H9 (cell line): ENCODE measurements around the gene LSM7. TPM values are rescaled to one million over a fixed set of nuclear protein-coding genes. Genes with fewer than 3 reads are reported as not detected.
"Not testable (repeated sequence)": the region's sequence is repeated elsewhere in the genome, so short reads cannot be mapped to it uniquely, and the experiment has no call there.

Experiments
- DNase-seq: peaks from one replicate; pipeline ENCODE4 v3.0.0-alpha.2; 2017
- H2AFZ ChIP-seq: one replicate; pipeline ENCODE4 v1.6.1; 2013; ENCODE audit warnings: mild to moderate bottlenecking, low read length, control low read depth, moderate library complexity
- H2AK5ac ChIP-seq: 2 replicates; pipeline ENCODE4 v1.6.1; 2013; ENCODE audit warnings: low read length, control low read depth, mixed read lengths; ENCODE audit not compliant: insufficient read length
- H2BK120ac ChIP-seq: one replicate; pipeline ENCODE4 v1.6.1; 2013; ENCODE audit warnings: low read depth, mild to moderate bottlenecking, low read length, control low read depth, inconsistent platforms; ENCODE audit not compliant: poor library complexity, severe bottlenecking
- H2BK12ac ChIP-seq: 2 replicates; pipeline ENCODE4 v1.6.1; 2013; ENCODE audit warnings: low read length, control low read depth, mixed read lengths, low read depth; ENCODE audit not compliant: insufficient read length
- H2BK15ac ChIP-seq: 2 replicates; pipeline ENCODE4 v1.6.1; 2013; ENCODE audit warnings: low read depth, low read length, control low read depth
- H2BK20ac ChIP-seq: one replicate; pipeline ENCODE4 v1.6.1; 2013; ENCODE audit warnings: low read depth, mild to moderate bottlenecking, low read length, control low read depth, inconsistent platforms; ENCODE audit not compliant: poor library complexity, severe bottlenecking
- H2BK5ac ChIP-seq: 2 replicates; pipeline ENCODE4 v1.6.1; 2013; ENCODE audit warnings: low read length, control low read depth, mixed read lengths; ENCODE audit not compliant: insufficient read length
- H3K14ac ChIP-seq: 2 replicates; pipeline ENCODE4 v1.6.1; 2013; ENCODE audit warnings: low read length, control low read depth; ENCODE audit not compliant: insufficient read depth
- H3K18ac ChIP-seq: 2 replicates; pipeline ENCODE4 v1.6.1; 2013; ENCODE audit warnings: low read depth, mild to moderate bottlenecking, mixed read lengths, low read length, control low read depth; ENCODE audit not compliant: insufficient read length
- H3K23ac ChIP-seq: 2 replicates; pipeline ENCODE4 v1.6.1; 2013; ENCODE audit warnings: low read length, control low read depth, mixed read lengths, low read depth; ENCODE audit not compliant: insufficient read length
- H3K23me2 ChIP-seq: 2 replicates; pipeline ENCODE4 v1.6.1; 2013; ENCODE audit warnings: low read depth, mild to moderate bottlenecking, mixed read lengths, low read length, control low read depth; ENCODE audit not compliant: insufficient read length, poor library complexity, severe bottlenecking
- H3K27ac ChIP-seq: 2 replicates; pipeline ENCODE4 v1.5.1; 2013; ENCODE audit warnings: low read length, control low read depth, mixed read lengths, low read depth; ENCODE audit not compliant: insufficient read length
- H3K27me3 ChIP-seq: 2 replicates; pipeline ENCODE4 v1.6.1; 2013; ENCODE audit warnings: low read length, control low read depth, inconsistent platforms; ENCODE audit not compliant: insufficient read depth
- H3K4ac ChIP-seq: 2 replicates; pipeline ENCODE4 v1.6.1; 2013; ENCODE audit warnings: low read depth, mild to moderate bottlenecking, control low read depth, inconsistent platforms, low read length, moderate library complexity
- H3K4me1 ChIP-seq: 2 replicates; pipeline ENCODE4 v1.6.1; 2013; ENCODE audit warnings: low read length, control low read depth, inconsistent platforms; ENCODE audit not compliant: insufficient read depth
- H3K4me2 ChIP-seq: 2 replicates; pipeline ENCODE4 v1.6.1; 2013; ENCODE audit warnings: low read length, control low read depth, mixed read lengths; ENCODE audit not compliant: insufficient read length, insufficient read depth
- H3K56ac ChIP-seq: 2 replicates; pipeline ENCODE4 v1.6.1; 2013; ENCODE audit warnings: low read depth, mild to moderate bottlenecking, mixed read lengths, low read length, control low read depth; ENCODE audit not compliant: insufficient read length
- H3K79me1 ChIP-seq: 2 replicates; pipeline ENCODE4 v1.6.1; 2013; ENCODE audit warnings: low read depth, mild to moderate bottlenecking, moderate library complexity, low read length, control low read depth, inconsistent platforms; ENCODE audit not compliant: insufficient read depth, poor library complexity, severe bottlenecking
- H3K79me2 ChIP-seq: 2 replicates; pipeline ENCODE4 v1.6.1; 2013; ENCODE audit warnings: low read length, control low read depth, inconsistent platforms; ENCODE audit not compliant: insufficient read depth
- H3K9ac ChIP-seq: 2 replicates; pipeline ENCODE4 v1.6.1; 2013; ENCODE audit warnings: low read length, control low read depth, mixed read lengths; ENCODE audit not compliant: insufficient read length; ENCODE audit errors: extremely low read depth
- H3K9me3 ChIP-seq: one replicate; pipeline ENCODE4 v1.6.1; 2013; ENCODE audit warnings: low read depth, low read length, inconsistent platforms; ENCODE audit not compliant: control insufficient read depth
- H3T11ph ChIP-seq: one replicate; pipeline ENCODE4 v1.6.1; 2013; ENCODE audit warnings: mild to moderate bottlenecking, low read length, control low read depth, inconsistent platforms
- H4K20me1 ChIP-seq: one replicate; pipeline ENCODE4 v1.6.1; 2013; ENCODE audit not compliant: control insufficient read depth, insufficient read length, insufficient read depth
- H4K5ac ChIP-seq: 2 replicates; pipeline ENCODE4 v1.6.1; 2013; ENCODE audit warnings: low read depth, mild to moderate bottlenecking, mixed read lengths, low read length, control low read depth; ENCODE audit not compliant: insufficient read length
- H4K8ac ChIP-seq: replicated peaks from 2 replicates; pipeline ENCODE4 v1.6.1; 2013; ENCODE audit warnings: low read length, control low read depth, mixed read lengths, low read depth; ENCODE audit not compliant: insufficient read length
- H4K91ac ChIP-seq: 2 replicates; pipeline ENCODE4 v1.6.1; 2013; ENCODE audit warnings: low read depth, mild to moderate bottlenecking, moderate library complexity, mixed read lengths, low read length, control low read depth; ENCODE audit not compliant: insufficient read length
- H3K27ac Mint-ChIP-seq, 3 experiments: 2 replicates in 2 of 3; 3 replicates in 1 of 3; pipeline ENCODE4 v1.8.0; 2020 to 2021; ENCODE audit warnings: mixed read lengths in 3 of 3, mild to moderate bottlenecking in 1 of 3, moderate library complexity in 1 of 3
- H3K27me3 Mint-ChIP-seq: 2 replicates; pipeline ENCODE4 v1.8.0; 2021; ENCODE audit warnings: low read depth, mild to moderate bottlenecking, moderate library complexity, mixed read lengths
- H3K36me3 Mint-ChIP-seq, 3 experiments: 2 replicates in 2 of 3; 3 replicates in 1 of 3; pipeline ENCODE4 v1.8.0; 2020 to 2021; ENCODE audit warnings: low read depth in 3 of 3, mixed read lengths in 3 of 3; ENCODE audit not compliant: insufficient read depth in 1 of 3
- H3K4me1 Mint-ChIP-seq, 2 experiments: 2 replicates each; pipeline ENCODE4 v1.8.0; 2020; ENCODE audit warnings: mixed read lengths in 2 of 2
- H3K4me3 Mint-ChIP-seq, 2 experiments: 2 replicates in 1 of 2; 3 replicates in 1 of 2; pipeline ENCODE4 v1.8.0; 2020 to 2021; ENCODE audit warnings: mild to moderate bottlenecking in 2 of 2, mixed read lengths in 2 of 2, moderate library complexity in 1 of 2
- H3K9me3 Mint-ChIP-seq, 2 experiments: 2 replicates in 1 of 2; 3 replicates in 1 of 2; pipeline ENCODE4 v1.8.0; 2020; ENCODE audit warnings: mild to moderate bottlenecking in 2 of 2, mixed read lengths in 2 of 2, moderate library complexity in 1 of 2
- CTCF ChIP-seq: fragments of 200-600 bp; sonication (generic); conservative IDR thresholded peaks from 3 replicates; pipeline ENCODE4 v1.8.0; 2021; ENCODE audit warnings: antibody characterized with exemption, mild to moderate bottlenecking
- WGBS: extraction: QIAGEN DNeasy Blood & Tissue Kit; methylation state at CpG from one replicate; pipeline ENCODE4 v1.1.7; 2013; ENCODE audit warnings: missing lambda C conversion rate, low lambda C conversion rate, mixed read lengths; ENCODE audit not compliant: insufficient read length; ENCODE audit errors: extremely low coverage; 5-methylcytosine and 5-hydroxymethylcytosine counted together
- total RNA-seq: library from RNA; stranded (reverse); gene quantifications from 2 replicates; pipeline ENCODE4 v1.2.1, GENCODE V29; 2021

Gene LSM7
- total RNA-seq, 1 experiment from 2014 or later: 187 TPM

- no peaks in the 10 kb centered on the region for H3K79me2 ChIP-seq
- no peaks in the 10 kb centered on the region for H3K4me1 ChIP-seq
- TF ChIP-seq CTCF: no peak
- H3K9me3 ChIP-seq: no peaks in the 10 kb centered on the region
- H3K4me1 Mint-ChIP-seq: peaks cover 3% of the 10 kb centered on the region in 2 experiments
- H2AFZ ChIP-seq: no peak overlapping the region
- no peak overlapping the region for H2BK12ac ChIP-seq
- H2BK120ac ChIP-seq: no peak overlapping the region
- H3K14ac ChIP-seq: no peak overlapping the region; the same call in 1 of the 2 replicates
- H3K27me3 Mint-ChIP-seq: no peaks in the 10 kb centered on the region
- no peak overlapping the region for H3K9ac ChIP-seq
- H2AK5ac ChIP-seq: no peak overlapping the region
- H3K56ac ChIP-seq: no peak overlapping the region
- H2BK20ac ChIP-seq: no peak overlapping the region
- H3K18ac ChIP-seq: no peak overlapping the region
- peaks cover 0 to 5% (median 3%) of the 10 kb centered on the region in 3 experiments; a peak in 4 of 7 replicates for H3K36me3 Mint-ChIP-seq
- H3K4ac ChIP-seq: no peak overlapping the region
- no peaks in the 10 kb centered on the region for H3K9me3 Mint-ChIP-seq
- no peak overlapping the region for H3K27ac Mint-ChIP-seq
- H3K23ac ChIP-seq: no peak overlapping the region
- no peak overlapping the region for H4K91ac ChIP-seq
- H4K20me1 ChIP-seq: no peaks in the 10 kb centered on the region
- no peak overlapping the region for H2BK5ac ChIP-seq
- DNase-seq: no peak
- no peak overlapping the region for H3T11ph ChIP-seq
- no peak overlapping the region for H4K5ac ChIP-seq
- H4K8ac ChIP-seq: no peak overlapping the region
- no peak overlapping the region for H3K4me3 Mint-ChIP-seq
- H3K27ac ChIP-seq: no peak overlapping the region
- no peaks in the 10 kb centered on the region for H3K79me1 ChIP-seq
- H2BK15ac ChIP-seq: no peak overlapping the region
- H3K27me3 ChIP-seq: no peaks in the 10 kb centered on the region
- H3K4me2 ChIP-seq: no peak overlapping the region
- no peaks in the 10 kb centered on the region for H3K23me2 ChIP-seq
- WGBS: no CpG with 5 or more reads among the region's 16 CpGs
Observed at GRCh38 chr19:2350656-2351055, 22.3 kb upstream of the LSM7 start.

GRCh38 chr19:2349818-2350217 is 21.4 kb upstream of the LSM7 start:
- H2BK5ac ChIP-seq, H3K4me2 ChIP-seq, DNase-seq, H3K27me3 Mint-ChIP-seq, H3K56ac ChIP-seq, H2BK12ac ChIP-seq, H2AFZ ChIP-seq, H3K79me1 ChIP-seq, H3K23ac ChIP-seq, H4K91ac ChIP-seq, H3K27me3 ChIP-seq, H3K14ac ChIP-seq, H3K4me3 Mint-ChIP-seq, H3K18ac ChIP-seq, H4K20me1 ChIP-seq, H2BK15ac ChIP-seq, H3K9me3 ChIP-seq, H3K9me3 Mint-ChIP-seq, H3K36me3 Mint-ChIP-seq, H4K8ac ChIP-seq, H3K27ac ChIP-seq, H3K4me1 ChIP-seq, H3K23me2 ChIP-seq, H3K4me1 Mint-ChIP-seq, H2AK5ac ChIP-seq, H3K27ac Mint-ChIP-seq, H4K5ac ChIP-seq, H3T11ph ChIP-seq, H2BK20ac ChIP-seq, H3K4ac ChIP-seq, H2BK120ac ChIP-seq, H3K9ac ChIP-seq, H3K79me2 ChIP-seq: not testable (repeated sequence)
- WGBS: 96% methylated on average over 19 of the region's 24 CpGs
